ENCODE measurements around the gene UBL3.

Gene UBL3

GRCh38 chr13:29852472-29853054, 2.1 kb upstream of the UBL3 start:
- H3K27ac Mint-ChIP-seq: peak overlapping the region in 1 of 2 donors; percentile 13

GRCh38 chr13:29849731-29850212, 645 bp downstream of the UBL3 start:
- H3K36me3 Mint-ChIP-seq (ENCODE audit: insufficient read depth): peaks cover 29% of the 10 kb centered on the region
- H3K27ac Mint-ChIP-seq: peak overlapping the region; percentile 96 to 99
- H3K27me3 Mint-ChIP-seq: no peaks in the 10 kb centered on the region
- DNase-seq (peak; percentile 21 to 32 (median 21)), ATAC-seq (replicated peaks) (peak; percentile 4)
- peaks cover 28 to 29% of the 10 kb centered on the region in 2 donors for H3K4me1 Mint-ChIP-seq (ENCODE audit: low read depth in 2 of 2)
- H3K9me3 Mint-ChIP-seq: no peaks in the 10 kb centered on the region
- H3K4me3 Mint-ChIP-seq: peak overlapping the region; percentile 93 to 95

More at GRCh38 chr13:29852472-29853054, 2.1 kb upstream of the UBL3 start:
- H3K36me3 Mint-ChIP-seq (ENCODE audit: insufficient read depth): peaks cover 26% of the 10 kb centered on the region
- no peaks in the 10 kb centered on the region for H3K9me3 Mint-ChIP-seq
- DNase-seq (no peak), ATAC-seq (replicated peaks) (no peak)
- H3K4me3 Mint-ChIP-seq: no peak overlapping the region
- peaks cover 0 to 5% of the 10 kb centered on the region in 2 donors for H3K27me3 Mint-ChIP-seq
- peaks cover 13 to 14% of the 10 kb centered on the region in 2 donors for H3K4me1 Mint-ChIP-seq (ENCODE audit: low read depth in 2 of 2)

DNA sequence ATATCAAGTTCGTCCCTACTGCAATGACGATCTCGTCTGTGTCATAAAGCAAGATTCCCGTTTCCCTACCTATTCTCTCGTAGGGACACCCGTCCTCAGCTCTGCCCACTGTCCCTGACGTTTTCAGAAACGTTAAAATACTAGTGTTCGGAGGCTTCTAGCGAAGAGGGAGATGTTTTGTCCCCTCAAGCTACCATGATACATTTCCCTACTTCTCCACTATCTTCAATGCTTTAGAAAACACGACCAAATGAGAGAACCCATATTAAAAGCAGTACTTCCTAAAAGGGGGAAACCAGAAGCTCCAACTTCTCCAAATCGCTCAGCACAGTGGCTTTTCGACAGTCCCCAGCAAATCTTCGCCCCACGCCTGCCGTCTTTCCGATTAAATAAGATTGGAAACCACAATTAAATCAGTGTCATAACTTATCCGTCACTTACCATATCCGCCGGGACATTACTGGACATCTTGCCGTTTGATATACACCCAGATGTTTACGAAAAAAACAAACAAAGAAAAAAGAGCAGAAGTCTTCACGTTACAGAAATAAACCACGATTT, 1.3 kb downstream of the UBL3 start:
- peaks cover 29 to 31% of the 10 kb centered on the region in 2 donors for H3K4me1 Mint-ChIP-seq (ENCODE audit: low read depth in 2 of 2)
- H3K36me3 Mint-ChIP-seq (ENCODE audit: insufficient read depth): peaks cover 26% of the 10 kb centered on the region
- no peaks in the 10 kb centered on the region for H3K9me3 Mint-ChIP-seq
- ATAC-seq (replicated peaks) (peak; percentile 14), DNase-seq (peak in 1 of 3 experiments; percentile 36)
- H3K27me3 Mint-ChIP-seq: no peaks in the 10 kb centered on the region
- peak overlapping the region; percentile 96 to 99 for H3K27ac Mint-ChIP-seq
- peak overlapping the region; percentile 93 to 95 for H3K4me3 Mint-ChIP-seq

GRCh38 chr13:29847501-29847983, 2.9 kb downstream of the UBL3 start:
- H3K36me3 Mint-ChIP-seq (ENCODE audit: insufficient read depth): peaks cover 26% of the 10 kb centered on the region
- ATAC-seq (replicated peaks): no peak
- DNase-seq: peak in 1 of 3 experiments; percentile 7
- H3K4me3 Mint-ChIP-seq: peak overlapping the region; percentile 87 to 93
- no peaks in the 10 kb centered on the region for H3K27me3 Mint-ChIP-seq
- H3K9me3 Mint-ChIP-seq: no peaks in the 10 kb centered on the region
- peak overlapping the region; percentile 96 to 99 for H3K27ac Mint-ChIP-seq
- peaks cover 33 to 44% of the 10 kb centered on the region in 2 donors for H3K4me1 Mint-ChIP-seq (ENCODE audit: low read depth in 2 of 2)

DNA sequence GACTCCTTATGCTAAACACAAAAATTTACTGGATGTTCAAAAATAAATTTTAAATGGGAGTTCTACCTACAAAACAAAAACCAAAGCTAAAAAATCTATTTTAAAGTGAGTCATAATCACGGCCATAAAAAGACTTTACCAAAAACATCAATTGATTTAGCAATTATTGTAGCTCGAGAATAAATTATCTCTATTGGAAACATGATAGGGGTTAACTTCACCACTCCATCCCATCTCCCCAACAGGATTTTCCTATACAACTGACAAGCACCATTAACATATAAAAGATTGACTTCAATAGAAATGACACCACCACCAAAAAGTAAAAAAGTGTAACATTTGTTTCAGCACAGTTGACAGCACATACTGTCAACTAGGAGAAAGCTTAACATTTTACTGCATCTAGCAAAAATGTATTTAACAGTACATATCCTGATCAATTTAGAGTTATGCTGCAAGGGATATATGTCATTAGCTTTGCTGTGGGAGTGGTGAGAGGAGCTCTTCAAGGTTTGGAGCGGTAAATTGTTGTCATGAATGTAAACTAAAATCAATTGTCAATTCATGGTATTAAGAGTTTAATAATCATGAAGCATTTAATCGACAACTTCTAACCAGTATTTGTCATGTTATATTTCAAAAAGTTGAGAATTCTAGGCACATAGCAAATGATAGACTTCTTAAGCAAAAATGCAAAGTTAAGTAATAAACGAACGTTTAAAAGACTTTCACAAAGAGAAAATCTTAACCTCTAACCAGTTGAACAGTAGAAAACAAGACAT, 3.8 kb downstream of the UBL3 start:
- Mint-ChIP-seq H3K4me3 (peak overlapping the region; percentile 87 to 93), H3K27me3 (no peaks in the 10 kb centered on the region), H3K4me1 (ENCODE audit: low read depth in 2 of 2) (peaks cover 41 to 52% of the 10 kb centered on the region in 2 donors), H3K36me3 (ENCODE audit: insufficient read depth) (peaks cover 26% of the 10 kb centered on the region), H3K9me3 (no peaks in the 10 kb centered on the region), H3K27ac (peak overlapping the region in 1 of 2 donors; percentile 96)
- no peak for ATAC-seq (replicated peaks)
- DNase-seq: no peak

DNA sequence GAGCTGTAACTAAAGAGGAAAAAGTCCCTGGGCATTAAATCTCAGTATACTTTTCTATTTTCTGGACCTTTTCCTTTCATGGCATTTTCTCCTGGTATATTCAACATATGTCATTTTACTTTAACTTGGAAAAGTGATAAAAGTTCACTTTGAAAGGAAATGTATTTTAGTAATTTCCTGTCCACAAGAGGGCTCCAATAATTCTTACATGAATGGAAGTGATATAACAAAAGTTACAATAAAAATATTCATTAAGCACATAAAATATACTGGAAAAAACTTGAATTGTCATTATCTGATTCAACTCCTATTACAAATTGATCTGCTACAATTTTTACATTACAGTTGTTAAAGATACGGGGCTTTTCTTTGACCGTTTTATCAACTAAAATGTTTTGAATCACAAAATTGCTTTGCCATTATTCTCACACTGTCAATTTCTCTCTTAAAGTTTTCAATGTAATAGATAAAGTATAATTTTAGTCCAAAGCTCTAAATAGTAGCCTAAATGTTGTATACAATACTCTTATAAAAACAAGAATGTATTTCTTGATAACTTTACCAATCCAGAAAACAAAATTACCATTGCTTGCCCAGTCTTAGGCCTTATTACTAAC, 4.9 kb downstream of the UBL3 start:
- peaks cover 39 to 62% of the 10 kb centered on the region in 2 donors for H3K4me1 Mint-ChIP-seq (ENCODE audit: low read depth in 2 of 2)
- DNase-seq (no peak), ATAC-seq (replicated peaks) (no peak)
- H3K4me3 Mint-ChIP-seq: peak overlapping the region in 1 of 2 donors; percentile 55
- no peaks in the 10 kb centered on the region for H3K9me3 Mint-ChIP-seq
- peaks cover 21% of the 10 kb centered on the region for H3K36me3 Mint-ChIP-seq (ENCODE audit: insufficient read depth)
- no peaks in the 10 kb centered on the region for H3K27me3 Mint-ChIP-seq
- peak overlapping the region in 1 of 2 donors; percentile 32 for H3K27ac Mint-ChIP-seq

DNA sequence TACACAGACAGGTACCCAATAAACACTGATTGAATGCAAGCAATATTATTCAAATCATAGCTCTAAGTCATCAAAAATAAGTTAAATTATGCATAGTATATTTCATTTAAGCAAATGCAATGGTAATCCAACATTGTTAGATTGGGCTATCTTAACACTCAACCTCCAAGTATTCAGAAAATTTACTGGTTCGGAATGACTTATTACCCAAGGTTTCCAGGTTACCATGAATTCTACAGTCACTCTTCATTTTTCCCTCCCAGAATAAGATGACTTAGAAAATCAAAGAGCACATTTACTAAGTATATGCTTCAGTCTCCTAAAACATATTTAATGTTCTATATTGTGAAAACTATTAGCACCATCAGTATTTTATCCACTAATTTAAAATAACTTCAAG, 6.0 kb downstream of the UBL3 start:
- H3K36me3 Mint-ChIP-seq (ENCODE audit: insufficient read depth): peaks cover 13% of the 10 kb centered on the region
- ATAC-seq (replicated peaks): no peak
- no peaks in the 10 kb centered on the region for H3K27me3 Mint-ChIP-seq
- H3K9me3 Mint-ChIP-seq: no peaks in the 10 kb centered on the region
- no peak overlapping the region for H3K4me3 Mint-ChIP-seq
- DNase-seq: no peak
- H3K4me1 Mint-ChIP-seq (ENCODE audit: low read depth in 2 of 2): peaks cover 41 to 69% of the 10 kb centered on the region in 2 donors
- H3K27ac Mint-ChIP-seq: peak overlapping the region in 1 of 2 donors; percentile 32

GRCh38 chr13:29840585-29840984, 9.8 kb downstream of the UBL3 start:
- peaks cover 2% of the 10 kb centered on the region for H3K36me3 Mint-ChIP-seq (ENCODE audit: insufficient read depth)
- no peaks in the 10 kb centered on the region for H3K27me3 Mint-ChIP-seq
- peak overlapping the region in 1 of 2 donors; percentile 45 for H3K27ac Mint-ChIP-seq
- H3K4me1 Mint-ChIP-seq (ENCODE audit: low read depth in 2 of 2): peaks cover 34 to 77% of the 10 kb centered on the region in 2 donors
- no peak for ATAC-seq (replicated peaks)
- H3K9me3 Mint-ChIP-seq: no peaks in the 10 kb centered on the region
- DNase-seq: no peak
- H3K4me3 Mint-ChIP-seq: no peak overlapping the region

DNA sequence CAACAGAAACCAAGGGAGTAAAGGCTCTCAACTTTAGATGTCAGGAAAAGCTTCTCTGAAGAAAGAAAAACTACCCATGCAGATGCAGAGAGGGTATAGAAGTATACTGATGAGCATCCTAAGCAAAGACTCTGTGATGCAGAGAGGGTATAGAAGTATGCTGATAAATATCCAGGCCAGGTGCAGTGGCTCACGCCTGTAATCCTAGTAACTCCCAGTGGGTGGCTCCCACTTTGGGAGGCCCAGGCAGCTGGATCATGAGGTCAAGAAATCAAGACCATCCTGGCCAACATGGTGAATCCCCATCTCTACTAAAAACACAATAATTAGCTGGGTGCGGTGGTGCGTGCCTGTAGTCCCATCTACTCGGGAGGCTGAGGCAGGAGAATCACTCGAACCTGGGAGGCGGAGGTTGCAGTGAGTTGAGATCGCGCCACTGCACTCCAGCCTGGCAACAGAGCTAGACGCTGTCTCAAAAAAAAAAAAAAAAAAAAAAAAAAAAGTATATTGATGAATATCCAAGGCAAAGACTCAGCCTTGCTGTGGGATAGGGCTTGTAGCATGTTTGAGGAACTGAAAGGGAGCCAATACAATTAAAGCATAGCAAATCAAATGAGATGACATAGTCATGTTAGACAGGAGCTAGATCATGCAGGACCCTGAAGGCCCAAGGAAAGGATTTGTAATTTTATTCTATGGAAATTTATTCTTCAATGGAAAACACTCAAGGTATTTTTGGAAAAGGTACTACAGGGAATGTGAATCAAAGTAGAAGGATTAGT, 14.9 kb downstream of the UBL3 start:
- no peak for ATAC-seq (replicated peaks)
- Mint-ChIP-seq H3K27me3 (no peaks in the 10 kb centered on the region), H3K4me1 (ENCODE audit: low read depth in 2 of 2) (peaks cover 33 to 60% of the 10 kb centered on the region in 2 donors), H3K36me3 (ENCODE audit: insufficient read depth) (peaks cover 9% of the 10 kb centered on the region), H3K9me3 (no peaks in the 10 kb centered on the region), H3K27ac (no peak overlapping the region), H3K4me3 (no peak overlapping the region)
- no peak for DNase-seq

DNA sequence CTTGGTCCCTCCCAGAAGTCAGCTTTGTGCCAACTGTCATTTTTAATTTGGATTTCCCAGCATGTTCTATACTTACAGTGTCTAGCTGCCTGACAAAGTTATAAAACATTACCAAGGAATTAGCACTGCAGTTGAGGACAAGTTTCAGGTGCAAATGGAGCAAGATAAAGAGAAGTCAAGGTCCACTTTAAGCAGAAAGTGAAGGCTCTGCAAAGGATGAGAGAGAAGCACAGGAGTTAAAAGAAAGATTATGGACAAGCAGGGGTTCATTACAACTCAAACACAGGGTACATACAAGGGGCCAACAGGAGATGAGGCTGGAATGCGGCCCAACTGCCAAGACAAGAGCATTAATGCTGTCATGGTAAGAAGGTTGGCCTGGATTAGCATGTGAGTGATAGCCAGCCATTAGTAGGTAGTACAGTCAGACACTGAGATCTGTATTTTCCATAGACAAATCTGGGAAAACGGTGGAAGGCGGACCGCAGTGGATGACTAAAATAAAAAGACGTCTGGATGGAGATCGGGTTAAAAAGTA, 17.6 kb downstream of the UBL3 start:
- Mint-ChIP-seq H3K27me3 (no peaks in the 10 kb centered on the region), H3K4me1 (ENCODE audit: low read depth in 2 of 2) (peaks cover 21 to 45% of the 10 kb centered on the region in 2 donors), H3K4me3 (no peak overlapping the region), H3K27ac (no peak overlapping the region), H3K9me3 (no peaks in the 10 kb centered on the region), H3K36me3 (ENCODE audit: insufficient read depth) (peaks cover 9% of the 10 kb centered on the region)
- DNase-seq (no peak), ATAC-seq (replicated peaks) (no peak)

DNA sequence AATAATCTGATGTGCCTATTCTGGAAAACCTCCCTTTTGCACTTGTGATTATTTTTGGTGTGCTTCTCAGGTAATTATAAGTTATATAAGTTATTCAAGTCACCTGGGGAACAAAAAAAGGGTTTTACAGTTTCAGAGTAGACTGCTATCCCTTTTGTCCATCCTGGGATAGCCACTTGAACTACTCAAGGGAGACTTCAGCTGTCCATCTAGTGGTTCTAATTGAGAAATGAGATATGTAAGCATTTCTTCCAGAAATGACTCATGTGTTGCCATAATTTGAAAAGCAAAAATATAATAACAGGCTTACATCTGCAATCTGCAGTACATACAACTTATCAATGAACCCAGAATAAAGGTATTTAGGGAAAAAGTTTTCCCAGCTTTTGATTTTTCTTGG, 20.4 kb downstream of the UBL3 start:
- Mint-ChIP-seq H3K27ac (no peak overlapping the region), H3K9me3 (no peaks in the 10 kb centered on the region), H3K27me3 (no peaks in the 10 kb centered on the region), H3K4me1 (ENCODE audit: low read depth in 2 of 2) (peaks cover 21 to 41% of the 10 kb centered on the region in 2 donors), H3K4me3 (no peak overlapping the region), H3K36me3 (ENCODE audit: insufficient read depth) (peaks cover 6% of the 10 kb centered on the region)
- ATAC-seq (replicated peaks) (no peak), DNase-seq (no peak)

GRCh38 chr13:29819143-29819542, 31.3 kb downstream of the UBL3 start:
- ATAC-seq (replicated peaks): no peak
- Mint-ChIP-seq H3K27ac (no peak overlapping the region), H3K9me3 (no peaks in the 10 kb centered on the region), H3K27me3 (no peaks in the 10 kb centered on the region), H3K4me1 (ENCODE audit: low read depth in 2 of 2) (peaks cover 21 to 48% of the 10 kb centered on the region in 2 donors), H3K36me3 (ENCODE audit: insufficient read depth) (no peaks in the 10 kb centered on the region), H3K4me3 (no peak overlapping the region)
- DNase-seq: no peak
